Common myeloid progenitor, CD34-positive (primary cell): ENCODE data around the gene USH1G.
"Not testable (repeated sequence)": the region's sequence is repeated elsewhere in the genome, so short reads cannot be mapped to it uniquely, and the experiment has no call there.

Experiments
- CTCF ChIA-PET: fragments of 350-600 bp; sonication (Branson Sonifier 250); formaldehyde crosslinking; loops from one replicate; lab custom pipeline; 2021; ENCODE audit warnings: antibody characterized with exemption; lab: Charles Lee
- POLR2A ChIA-PET: fragments of 350-600 bp; sonication (Branson Sonifier 250); formaldehyde crosslinking; loops from one replicate; lab custom pipeline; 2021; ENCODE audit warnings: antibody characterized with exemption; lab: Charles Lee
- DNase-seq, 3 donors: peaks; one replicate each; pipeline versions ENCODE4 v3.0.0 to v3.0.0-alpha.2; 2013
- H3K27ac ChIP-seq, 2 experiments: 1 replicate in 1 of 2; 2 replicates in 1 of 2; pipeline ENCODE4 v1.7.0; 2013; ENCODE audit warnings: inconsistent platforms in 2 of 2, low read length in 2 of 2, mild to moderate bottlenecking in 2 of 2, low read depth in 1 of 2, moderate library complexity in 1 of 2; ENCODE audit not compliant: severe bottlenecking in 2 of 2, insufficient read depth in 1 of 2, poor library complexity in 1 of 2
- H3K27me3 ChIP-seq, 5 experiments: replicated peaks in 2 of 5; 1 replicate in 3 of 5; 2 replicates in 2 of 5; pipeline versions ENCODE4 v1.6.1 to v1.7.0; 2013; ENCODE audit warnings: low read length in 4 of 5, mild to moderate bottlenecking in 2 of 5, moderate library complexity in 2 of 5, inconsistent platforms in 1 of 5; ENCODE audit not compliant: insufficient read depth in 5 of 5, control insufficient read depth in 4 of 5
- H3K36me3 ChIP-seq, 4 experiments: 1 replicate in 2 of 4; 2 replicates in 2 of 4; pipeline versions ENCODE4 v1.6.1 to v1.7.0; 2013; ENCODE audit warnings: low read length in 3 of 4, control low read depth in 1 of 4, mild to moderate bottlenecking in 1 of 4; ENCODE audit not compliant: control insufficient read depth in 4 of 4, insufficient read depth in 4 of 4
- H3K4me1 ChIP-seq, 4 experiments: 1 replicate in 3 of 4; 2 replicates in 1 of 4; pipeline versions ENCODE4 v1.6.1 to v1.7.1; 2013; ENCODE audit warnings: low read length in 3 of 4, mild to moderate bottlenecking in 3 of 4, control low read depth in 1 of 4, inconsistent platforms in 1 of 4, moderate library complexity in 1 of 4; ENCODE audit not compliant: control insufficient read depth in 4 of 4, insufficient read depth in 4 of 4; ENCODE audit errors: control extremely low read depth in 1 of 4
- H3K4me3 ChIP-seq, 7 experiments: 1 replicate in 4 of 7; 2 replicates in 3 of 7; pipeline versions ENCODE4 v1.5.1 to v1.7.0; 2013; ENCODE audit warnings: mild to moderate bottlenecking in 7 of 7, low read length in 6 of 7, moderate library complexity in 6 of 7, inconsistent platforms in 2 of 7, low read depth in 2 of 7, control low read depth in 1 of 7; ENCODE audit not compliant: insufficient read depth in 4 of 7, control insufficient read depth in 1 of 7; ENCODE audit errors: extremely low read depth in 1 of 7
- H3K9me3 ChIP-seq, 5 experiments: 1 replicate in 4 of 5; 2 replicates in 1 of 5; pipeline versions ENCODE4 v1.6.1 to v1.7.1; 2013; ENCODE audit warnings: low read length in 4 of 5, mild to moderate bottlenecking in 2 of 5, inconsistent platforms in 1 of 5, low read depth in 1 of 5, moderate library complexity in 1 of 5; ENCODE audit not compliant: control insufficient read depth in 4 of 5, insufficient read depth in 2 of 5; ENCODE audit errors: control extremely low read depth in 1 of 5
- WGBS: methylation state at CpG from one replicate; pipeline ENCODE4 v1.1.5; 2013; ENCODE audit not compliant: insufficient coverage; 5-methylcytosine and 5-hydroxymethylcytosine counted together

The USH1G gene

DNA sequence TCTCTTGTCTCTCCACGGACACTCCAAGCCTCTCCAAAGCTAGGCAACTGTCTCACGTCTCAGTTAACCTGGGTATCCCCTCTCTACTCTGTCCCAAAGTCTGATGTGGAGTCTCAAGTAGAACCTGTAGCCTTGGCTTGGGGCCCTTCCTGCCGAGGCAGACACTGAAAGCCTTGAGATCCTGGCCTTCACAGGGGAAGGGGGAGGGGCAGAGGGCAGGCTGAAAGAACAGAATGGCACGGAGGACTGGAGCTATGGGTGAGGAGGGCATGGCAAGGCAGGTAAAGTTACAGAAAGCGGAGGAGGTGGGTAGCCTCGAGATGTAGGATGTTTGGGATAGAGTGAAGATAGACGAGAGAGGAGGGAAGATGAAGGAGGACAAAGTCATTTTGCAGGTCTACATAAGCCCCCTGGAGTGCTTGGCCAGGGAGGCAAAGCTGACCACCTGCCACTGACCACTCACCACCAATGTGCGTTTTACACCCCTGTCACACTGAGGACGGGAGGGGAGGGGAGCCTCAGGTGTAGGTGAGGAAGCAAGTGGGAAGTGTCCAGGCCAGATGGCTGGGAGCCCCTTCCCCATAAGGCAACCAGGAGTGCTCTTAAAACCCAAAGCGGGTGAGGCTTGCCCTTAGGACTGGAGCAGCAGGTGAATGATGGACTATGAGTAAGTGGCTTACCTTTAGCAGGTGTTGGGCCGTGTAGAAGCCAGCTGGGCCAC, 51.5 kb downstream of the USH1G start:
- DNase-seq: no peak
- Histone ChIP-seq H3K27me3 (no peaks in the 10 kb centered on the region), H3K4me3 (no peak overlapping the region), H3K4me1 (peaks cover 4 to 29% (median 13%) of the 10 kb centered on the region in 4 experiments), H3K9me3 (no peaks in the 10 kb centered on the region), H3K27ac (no peak overlapping the region), H3K36me3 (no peaks in the 10 kb centered on the region)
- ChIA-PET CTCF (interaction anchor here (0.9 to 5.0 kb wide), 6 partner anchors 10 to 80 kb away, joined by 3 to 20 read pairs (median 4); partner anchors contain the start of gene GRIN2C), POLR2A (no interaction called here)
- 99% methylated on average over 10 of the region's 11 CpGs for WGBS

DNA sequence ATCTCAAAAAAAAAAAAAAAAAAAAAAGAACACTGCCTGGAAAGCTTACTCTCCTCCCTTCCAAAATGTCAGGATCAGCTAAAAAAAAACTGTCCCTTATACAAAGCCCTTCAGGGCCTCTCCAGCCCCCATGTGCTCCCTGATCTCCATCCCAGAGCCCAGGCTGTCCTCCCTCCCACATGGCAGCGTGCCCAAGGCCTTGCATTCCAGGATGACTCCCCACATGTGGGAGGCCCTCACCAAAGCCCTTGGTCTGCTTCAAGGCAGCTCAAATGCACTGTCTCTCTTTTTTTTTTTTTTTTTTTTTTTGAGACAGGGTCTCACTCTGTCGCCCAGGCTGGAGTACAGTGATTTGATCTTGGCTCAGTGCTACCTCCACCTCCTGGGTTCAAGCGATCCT, 52.5 kb downstream of the USH1G start:
- WGBS: 100% methylated on average over 1 of the region's 3 CpGs
- H3K9me3 ChIP-seq: no peaks in the 10 kb centered on the region
- H3K27me3 ChIP-seq: no peaks in the 10 kb centered on the region
- no peak overlapping the region for H3K27ac ChIP-seq
- H3K36me3 ChIP-seq: no peaks in the 10 kb centered on the region
- H3K4me1 ChIP-seq: peaks cover 4 to 29% (median 13%) of the 10 kb centered on the region in 4 experiments
- POLR2A ChIA-PET: no interaction called here
- CTCF ChIA-PET: interaction anchor here (1.0 to 5.0 kb wide), 3 partner anchors 11 to 32 kb away, joined by 4 to 20 read pairs (median 14); partner anchors contain the start of gene GRIN2C
- no peak for DNase-seq
- no peak overlapping the region for H3K4me3 ChIP-seq

- H3K4me1 ChIP-seq: peaks cover 4 to 29% (median 13%) of the 10 kb centered on the region in 4 experiments
- WGBS: 93% methylated on average over 2 of the region's 9 CpGs
- H3K27me3 ChIP-seq, H3K9me3 ChIP-seq, H3K4me3 ChIP-seq, H3K27ac ChIP-seq, POLR2A ChIA-PET, DNase-seq, H3K36me3 ChIP-seq: not testable (repeated sequence)
- CTCF ChIA-PET: interaction anchor here (1.0 to 5.0 kb wide), 6 partner anchors 8 to 79 kb away, joined by 3 to 20 read pairs (median 10); partner anchors contain the start of gene GRIN2C
Observed at GRCh38 chr17:74870028-74870427, 53.0 kb downstream of the USH1G start.

DNA sequence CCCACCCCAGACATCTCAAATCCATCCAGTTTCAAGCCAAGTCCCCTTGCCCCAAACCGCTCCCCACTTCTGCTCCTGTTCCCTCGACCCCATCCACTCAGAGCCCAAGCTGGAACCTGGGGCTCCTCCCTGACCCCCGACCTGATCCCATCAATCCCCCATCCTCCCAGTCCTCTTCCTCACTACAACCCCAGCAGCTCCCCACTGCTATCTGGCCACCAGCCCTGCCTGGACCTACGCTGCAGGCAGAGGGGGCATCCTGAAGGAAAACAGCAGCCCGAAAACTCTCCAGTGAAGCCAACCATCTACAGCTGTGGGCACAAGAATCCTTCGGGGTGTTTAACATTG, 54.2 kb downstream of the USH1G start:
- WGBS: 100% methylated on average over 6 of the region's 6 CpGs
- H3K36me3 ChIP-seq: peaks cover 0 to 2% (median 0%) of the 10 kb centered on the region in 4 experiments

DNA sequence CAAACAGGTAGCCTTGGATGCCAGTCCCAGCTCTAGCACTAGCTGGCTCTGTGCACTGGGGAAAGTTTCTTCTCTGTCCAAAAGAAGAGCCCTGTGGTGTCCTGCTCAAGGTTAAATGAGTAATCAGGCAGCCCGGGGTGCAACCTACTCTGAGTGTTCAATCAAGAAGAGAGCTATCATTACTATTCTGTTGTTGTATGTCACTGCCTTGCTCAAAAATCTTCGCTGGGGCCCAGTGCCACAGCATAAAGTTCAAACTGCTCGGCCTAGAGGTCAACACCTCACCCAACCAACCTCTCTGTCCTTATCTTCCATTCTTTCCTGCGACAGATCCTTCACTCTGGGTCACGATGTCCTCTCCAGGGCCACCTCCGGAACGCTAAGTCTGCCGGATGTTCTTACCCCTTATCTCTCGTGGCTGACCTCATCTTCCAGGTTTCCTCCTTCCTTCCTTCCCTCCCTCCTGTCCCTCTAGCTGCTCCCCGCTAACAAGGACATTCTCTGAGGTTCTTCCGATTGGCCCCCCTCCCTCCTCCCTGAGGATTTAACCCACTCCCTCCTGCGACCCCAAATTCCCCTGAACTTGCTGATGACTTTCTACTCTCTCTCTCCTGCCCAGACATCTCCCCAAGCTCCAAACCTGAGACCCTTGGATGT, 54.7 kb downstream of the USH1G start:
- Histone ChIP-seq H3K27ac (peak overlapping the region in 1 of 2 experiments; percentile 54), H3K27me3 (no peaks in the 10 kb centered on the region), H3K4me1 (peaks cover 0 to 20% (median 9%) of the 10 kb centered on the region in 4 experiments), H3K9me3 (no peaks in the 10 kb centered on the region), H3K36me3 (peaks cover 0 to 2% (median 0%) of the 10 kb centered on the region in 4 experiments), H3K4me3 (no peak overlapping the region)
- no peak for DNase-seq
- 67% methylated on average over 12 of the region's 12 CpGs for WGBS
- POLR2A ChIA-PET: no interaction called here
- CTCF ChIA-PET: interaction anchor here (0.9 to 5.0 kb wide), 5 partner anchors 12 to 123 kb away, joined by 3 to 20 read pairs (median 8); no protein-coding TSS in a partner anchor

More for the DNA sequence above, 54.2 kb downstream of the USH1G start:
- no peaks in the 10 kb centered on the region for H3K9me3 ChIP-seq
- H3K27ac ChIP-seq: no peak overlapping the region
- DNase-seq: no peak
- ChIA-PET CTCF (interaction anchor here (0.9 to 5.0 kb wide), 5 partner anchors 9 to 100 kb away, joined by 3 to 20 read pairs (median 8); no protein-coding TSS in a partner anchor), POLR2A (no interaction called here)
- no peaks in the 10 kb centered on the region for H3K27me3 ChIP-seq
- H3K4me1 ChIP-seq: peaks cover 3 to 25% (median 12%) of the 10 kb centered on the region in 4 experiments
- no peak overlapping the region for H3K4me3 ChIP-seq

DNA sequence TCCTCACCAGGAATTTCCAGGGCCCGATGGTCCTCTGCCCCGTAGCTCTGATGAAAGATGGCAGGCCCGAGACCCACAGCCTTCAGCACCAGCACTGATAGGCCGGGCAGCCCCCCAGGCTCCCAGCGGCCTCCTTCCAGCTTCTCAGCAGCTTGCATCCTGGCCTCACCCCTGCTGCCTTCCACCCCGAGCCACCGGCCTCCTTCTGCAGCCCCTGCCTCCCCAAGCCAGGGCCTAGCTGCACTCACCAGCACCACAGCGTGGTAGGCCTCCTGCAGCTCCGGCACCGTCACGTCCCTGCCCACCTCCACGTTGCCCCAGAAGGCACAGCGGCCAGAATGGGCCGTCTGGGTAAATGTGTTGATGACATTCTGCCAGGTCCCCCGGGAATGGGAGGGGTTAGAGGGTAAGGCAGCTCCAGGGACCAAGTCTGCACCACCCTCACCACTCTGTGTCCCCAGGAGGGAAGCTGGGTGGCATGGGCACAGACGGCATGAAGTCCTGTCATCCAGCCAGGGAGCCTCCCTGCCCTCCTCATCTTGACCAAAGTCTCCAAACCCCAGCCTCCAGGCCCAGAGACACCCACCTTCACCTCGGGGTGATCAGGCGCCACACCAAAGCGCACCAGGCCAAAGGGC, 56.7 kb downstream of the USH1G start:
- H3K27me3 ChIP-seq: peaks cover 0 to 12% (median 3%) of the 10 kb centered on the region in 5 experiments
- peaks cover 0 to 2% (median 0%) of the 10 kb centered on the region in 4 experiments for H3K36me3 ChIP-seq
- no peaks in the 10 kb centered on the region for H3K9me3 ChIP-seq
- no peak overlapping the region for H3K4me3 ChIP-seq
- H3K27ac ChIP-seq: no peak overlapping the region
- H3K4me1 ChIP-seq: peaks cover 0 to 18% (median 9%) of the 10 kb centered on the region in 4 experiments
- ChIA-PET CTCF (interaction anchor here (0.7 to 7.7 kb wide), 11 partner anchors 13 to 262 kb away, joined by 3 to 158 read pairs (median 5); partner anchors contain the start of gene MRPL58), POLR2A (interaction anchor here (0.6 kb wide), 1 partner anchor 129 kb away, joined by 3 read pairs; no protein-coding TSS in a partner anchor)
- DNase-seq: no peak
- WGBS: 92% methylated on average over 17 of the region's 19 CpGs
